SK-N-SH treated with all-trans-retinoic acid at 6 μM for 48 hours (cell line): ENCODE data around the gene KMO.

Experiments used
- ARNTL ChIP-seq: fragments of 450-650 bp; formaldehyde crosslinking; IDR thresholded peaks from 2 replicates; pipeline ENCODE4 v1.5.0; 2020; ENCODE audit warnings: low read depth, mild to moderate bottlenecking, moderate library complexity, borderline replicate concordance
- CSDC2 ChIP-seq: fragments of 250-450 bp; sonication (Bioruptor Pico); IDR thresholded peaks from 2 replicates; pipeline ENCODE4 v1.5.0; 2020; ENCODE audit warnings: mild to moderate bottlenecking, moderate library complexity
- ISL1 ChIP-seq: fragments of 250-450 bp; sonication (Bioruptor Pico); IDR thresholded peaks from 2 replicates; pipeline ENCODE4 v2.1.2; 2022; ENCODE audit warnings: mild to moderate bottlenecking, moderate library complexity
- ZFP3 ChIP-seq: fragments of 250-450 bp; sonication (Bioruptor Pico); IDR thresholded peaks from 2 replicates; pipeline ENCODE4 v1.5.0; 2020; ENCODE audit warnings: mild to moderate bottlenecking, moderate library complexity
- TF ChIP-seq, protein P1 (sequence below): fragments of 250-450 bp; sonication (Bioruptor Pico); IDR thresholded peaks from 2 replicates; pipeline ENCODE4 v1.8.0; 2020; ENCODE audit warnings: mild to moderate bottlenecking, moderate library complexity, borderline replicate concordance

GRCh38 chr1:241600496-241600901 lies 68.3 kb downstream of the KMO start:
- TF ChIP-seq, protein P1, sequence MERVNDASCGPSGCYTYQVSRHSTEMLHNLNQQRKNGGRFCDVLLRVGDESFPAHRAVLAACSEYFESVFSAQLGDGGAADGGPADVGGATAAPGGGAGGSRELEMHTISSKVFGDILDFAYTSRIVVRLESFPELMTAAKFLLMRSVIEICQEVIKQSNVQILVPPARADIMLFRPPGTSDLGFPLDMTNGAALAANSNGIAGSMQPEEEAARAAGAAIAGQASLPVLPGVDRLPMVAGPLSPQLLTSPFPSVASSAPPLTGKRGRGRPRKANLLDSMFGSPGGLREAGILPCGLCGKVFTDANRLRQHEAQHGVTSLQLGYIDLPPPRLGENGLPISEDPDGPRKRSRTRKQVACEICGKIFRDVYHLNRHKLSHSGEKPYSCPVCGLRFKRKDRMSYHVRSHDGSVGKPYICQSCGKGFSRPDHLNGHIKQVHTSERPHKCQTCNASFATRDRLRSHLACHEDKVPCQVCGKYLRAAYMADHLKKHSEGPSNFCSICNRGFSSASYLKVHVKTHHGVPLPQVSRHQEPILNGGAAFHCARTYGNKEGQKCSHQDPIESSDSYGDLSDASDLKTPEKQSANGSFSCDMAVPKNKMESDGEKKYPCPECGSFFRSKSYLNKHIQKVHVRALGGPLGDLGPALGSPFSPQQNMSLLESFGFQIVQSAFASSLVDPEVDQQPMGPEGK (CRISPR knock-in tag): no peak
- TF ChIP-seq ISL1 (no peak), ARNTL (CRISPR knock-in tag) (no peak), ZFP3 (CRISPR knock-in tag) (no peak), CSDC2 (CRISPR knock-in tag) (no peak)
